Osteoblast (primary cell): Measurements from ENCODE around the gene RHOD. TPM values are rescaled to one million over a fixed set of nuclear protein-coding genes. Genes with fewer than 3 reads are reported as not detected.

Experiments
- DNase-seq: peaks from one replicate; pipeline ENCODE4 v3.0.0; 2011; ENCODE audit warnings: low spot score, mixed read lengths; ENCODE audit not compliant: insufficient read length; ENCODE audit errors: missing footprints
- H2AFZ ChIP-seq: 2 replicates; pipeline ENCODE4 v1.6.0; 2011; ENCODE audit warnings: mild to moderate bottlenecking, low read length
- H3K27ac ChIP-seq: 2 replicates; pipeline ENCODE4 v1.5.1; 2011; ENCODE audit warnings: mild to moderate bottlenecking, low read depth, low read length, moderate library complexity
- H3K27me3 ChIP-seq: 2 replicates; pipeline ENCODE4 v1.6.0; 2012; ENCODE audit warnings: mild to moderate bottlenecking, control low read depth, inconsistent platforms, low read length, moderate library complexity; ENCODE audit not compliant: insufficient read depth
- H3K36me3 ChIP-seq: 2 replicates; pipeline ENCODE4 v1.5.1; 2011; ENCODE audit warnings: mild to moderate bottlenecking, low read length, control low read depth, moderate library complexity; ENCODE audit not compliant: insufficient read depth
- H3K4me1 ChIP-seq: 2 replicates; pipeline ENCODE4 v1.5.1; 2011; ENCODE audit warnings: mild to moderate bottlenecking, low read length, control low read depth, moderate library complexity; ENCODE audit not compliant: insufficient read depth
- H3K4me2 ChIP-seq: 2 replicates; pipeline ENCODE4 v1.6.0; 2011; ENCODE audit warnings: mild to moderate bottlenecking, low read length; ENCODE audit not compliant: insufficient read depth
- H3K4me3 ChIP-seq: fragments of 200-600 bp; sonication (generic); 3 replicates; pipeline ENCODE4 v1.5.1; 2012; ENCODE audit warnings: mild to moderate bottlenecking, low read length, inconsistent platforms; ENCODE audit not compliant: insufficient read depth
- H3K79me2 ChIP-seq: 2 replicates; pipeline ENCODE4 v1.6.0; 2012; ENCODE audit warnings: mild to moderate bottlenecking, low read length, control low read depth, inconsistent platforms; ENCODE audit not compliant: insufficient read depth
- H3K9me3 ChIP-seq: 2 replicates; pipeline ENCODE4 v1.5.1; 2011; ENCODE audit warnings: low read depth, low read length, control low read depth
- H4K20me1 ChIP-seq: 2 replicates; pipeline ENCODE4 v1.6.0; 2012; ENCODE audit warnings: mild to moderate bottlenecking, low read length, control low read depth; ENCODE audit not compliant: insufficient read depth
- CTCF ChIP-seq: IDR thresholded peaks from 2 replicates; pipeline ENCODE4 v1.5.1; 2011; ENCODE audit warnings: mild to moderate bottlenecking, low read depth, low read length, moderate library complexity; ENCODE audit errors: extremely low read depth
- total RNA-seq: library from RNA; depleted of rRNA; stranded (reverse); fragments of >200 nt; gene quantifications from 2 replicates; pipeline ENCODE4 v1.2.3, GENCODE V29; 2012

Gene RHOD
- total RNA-seq, 1 donor, result 27.5 TPM

- Histone ChIP-seq H3K27ac (no peak overlapping the region), H3K36me3 (no peaks in the 10 kb centered on the region), H3K4me1 (no peaks in the 10 kb centered on the region), H3K79me2 (no peaks in the 10 kb centered on the region), H3K4me2 (no peak overlapping the region), H2AFZ (no peak overlapping the region), H3K4me3 (no peak overlapping the region), H3K27me3 (no peaks in the 10 kb centered on the region), H3K9me3 (no peaks in the 10 kb centered on the region), H4K20me1 (no peaks in the 10 kb centered on the region)
- TF ChIP-seq CTCF, result no peak
- peak; percentile 13 for DNase-seq
Observed at GRCh38 chr11:67095214-67095507, 38.5 kb downstream of the RHOD start.

GRCh38 chr11:67098799-67099429 is 42.3 kb downstream of the RHOD start:
- no peaks in the 10 kb centered on the region for H3K4me1 ChIP-seq
- H3K79me2 ChIP-seq, result no peaks in the 10 kb centered on the region
- no peaks in the 10 kb centered on the region for H3K27me3 ChIP-seq
- DNase-seq, result peak; percentile 36
- no peaks in the 10 kb centered on the region for H3K36me3 ChIP-seq
- no peak overlapping the region for H2AFZ ChIP-seq
- H3K4me2 ChIP-seq, result no peak overlapping the region
- no peak overlapping the region for H3K27ac ChIP-seq
- H3K4me3 ChIP-seq, result no peak overlapping the region
- TF ChIP-seq CTCF, result no peak
- H3K9me3 ChIP-seq, result no peaks in the 10 kb centered on the region
- H4K20me1 ChIP-seq, result no peaks in the 10 kb centered on the region

- Histone ChIP-seq H3K27me3 (no peaks in the 10 kb centered on the region), H3K9me3 (no peaks in the 10 kb centered on the region), H3K27ac (no peak overlapping the region), H3K4me2 (no peak overlapping the region), H4K20me1 (no peaks in the 10 kb centered on the region), H2AFZ (no peak overlapping the region), H3K79me2 (no peaks in the 10 kb centered on the region), H3K4me3 (no peak overlapping the region), H3K4me1 (no peaks in the 10 kb centered on the region), H3K36me3 (no peaks in the 10 kb centered on the region)
- DNase-seq, result peak; percentile 27
- TF ChIP-seq CTCF, result no peak
Observed at GRCh38 chr11:67099831-67100324, 43.2 kb downstream of the RHOD start.

GRCh38 chr11:67102664-67103063 is 46.0 kb downstream of the RHOD start:
- DNase-seq, result no peak
- Histone ChIP-seq H3K27ac (no peak overlapping the region), H3K9me3 (no peaks in the 10 kb centered on the region), H3K4me2 (no peak overlapping the region), H3K79me2 (no peaks in the 10 kb centered on the region), H3K4me1 (no peaks in the 10 kb centered on the region), H2AFZ (no peak overlapping the region), H3K4me3 (no peak overlapping the region), H3K27me3 (no peaks in the 10 kb centered on the region), H4K20me1 (no peaks in the 10 kb centered on the region), H3K36me3 (no peaks in the 10 kb centered on the region)
- no peak for TF ChIP-seq CTCF
